SK-N-DZ (cell line): ENCODE measurements around the gene CLCNKB.
"Not testable (repeated sequence)": the region's sequence is repeated elsewhere in the genome, so short reads cannot be mapped to it uniquely, and the experiment has no call there.

ENCODE experiments used
- DNase-seq: peaks from one replicate; pipeline ENCODE4 v3.0.0-alpha.2; 2015; ENCODE audit warnings: low spot score

The CLCNKB gene

DNA sequence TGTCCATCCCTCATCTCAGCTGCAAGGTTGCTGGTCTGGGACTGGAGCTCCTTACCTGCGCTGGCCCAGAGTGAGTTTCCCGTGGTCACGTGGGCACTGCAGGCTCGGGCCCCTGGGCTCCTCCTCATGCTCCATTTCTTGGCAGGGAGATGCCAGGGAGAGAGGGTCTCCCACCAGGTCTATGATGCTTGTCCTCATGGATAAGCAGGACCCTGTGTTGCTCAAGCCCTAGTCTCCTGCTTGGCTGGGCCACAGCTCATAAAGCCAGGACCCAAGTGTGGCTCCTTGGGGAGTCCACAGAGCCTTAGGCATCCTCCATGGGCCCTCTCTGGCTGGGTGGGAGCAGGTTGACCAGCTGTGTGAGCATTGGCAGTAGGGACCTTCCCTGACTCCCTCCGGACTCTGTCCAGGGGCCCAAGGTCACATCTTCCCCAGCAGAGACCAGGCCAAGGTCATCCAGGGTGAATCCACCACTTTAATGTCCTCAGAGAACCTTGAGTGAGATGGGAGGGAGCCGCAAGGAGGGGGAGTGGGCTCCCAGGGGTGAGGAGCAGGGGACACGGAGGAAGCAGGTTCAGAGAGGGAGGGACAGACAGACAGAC is 13.8 kb downstream of the CLCNKB start:
- DNase-seq: not testable (repeated sequence)

GRCh38 chr1:16058394-16059120 is 15.0 kb downstream of the CLCNKB start:
- DNase-seq: not testable (repeated sequence)

DNA sequence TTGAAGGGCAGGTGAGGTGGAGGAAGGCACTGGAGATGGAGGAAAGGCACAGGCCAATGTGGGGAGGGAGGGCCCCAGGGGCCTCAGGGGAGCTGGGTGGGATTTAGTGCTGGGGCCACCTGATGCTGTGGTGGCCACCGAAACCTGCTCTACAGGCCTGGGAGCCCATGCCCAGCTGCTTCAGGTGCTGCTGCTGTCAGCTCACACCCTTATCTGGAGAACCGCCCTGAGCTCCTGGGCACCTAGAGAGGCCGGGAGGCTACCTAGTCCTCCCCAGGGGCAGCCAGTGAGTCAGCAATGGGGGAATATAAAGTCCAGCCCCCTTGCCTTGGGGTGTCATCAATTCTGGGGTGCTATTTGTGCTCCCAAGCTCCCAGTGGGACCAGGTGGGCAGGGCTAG is 17.7 kb downstream of the CLCNKB start:
- DNase-seq: no peak

- not testable (repeated sequence) for DNase-seq
Measured at GRCh38 chr1:16061989-16062686, 18.6 kb downstream of the CLCNKB start.

- DNase-seq: not testable (repeated sequence)
Measured at GRCh38 chr1:16062687-16063075, 19.1 kb downstream of the CLCNKB start.

DNA sequence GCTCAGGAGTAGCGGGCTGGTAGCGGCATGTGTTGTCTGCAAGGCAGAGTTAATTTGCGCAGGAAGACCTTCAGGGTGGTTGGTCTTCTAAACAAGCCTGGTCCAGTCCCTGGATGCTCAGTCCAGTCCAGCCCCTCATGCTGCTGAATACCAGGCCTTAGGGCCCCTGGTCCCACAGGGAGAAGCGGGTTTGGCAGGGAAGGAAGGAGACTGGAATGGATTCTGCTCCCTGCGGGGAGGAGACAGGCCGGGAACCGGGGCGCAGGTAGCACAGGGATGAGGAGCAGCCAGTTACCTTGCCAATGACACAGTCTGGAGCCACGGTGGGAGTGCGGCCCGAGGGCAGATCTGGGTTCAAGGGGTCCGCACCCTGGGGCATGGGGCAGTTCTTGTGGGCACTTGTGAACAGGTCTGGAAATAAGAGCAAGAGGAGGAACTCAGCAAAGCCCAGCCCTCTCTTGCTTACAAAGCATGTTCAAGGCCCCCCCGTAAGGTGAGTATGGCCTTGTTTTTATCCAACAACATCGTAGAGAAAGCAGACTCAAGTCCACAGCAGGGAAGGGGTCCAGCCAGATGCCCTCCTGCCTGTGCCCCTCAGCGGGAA is 19.7 kb downstream of the CLCNKB start:
- no peak for DNase-seq

- no peak for DNase-seq
Measured at GRCh38 chr1:16063921-16064320, 20.3 kb downstream of the CLCNKB start.

- DNase-seq: no peak
Measured at GRCh38 chr1:16064536-16065268, 21.1 kb downstream of the CLCNKB start.

- no peak for DNase-seq
Measured at GRCh38 chr1:16065269-16065576, 21.6 kb downstream of the CLCNKB start.

DNA sequence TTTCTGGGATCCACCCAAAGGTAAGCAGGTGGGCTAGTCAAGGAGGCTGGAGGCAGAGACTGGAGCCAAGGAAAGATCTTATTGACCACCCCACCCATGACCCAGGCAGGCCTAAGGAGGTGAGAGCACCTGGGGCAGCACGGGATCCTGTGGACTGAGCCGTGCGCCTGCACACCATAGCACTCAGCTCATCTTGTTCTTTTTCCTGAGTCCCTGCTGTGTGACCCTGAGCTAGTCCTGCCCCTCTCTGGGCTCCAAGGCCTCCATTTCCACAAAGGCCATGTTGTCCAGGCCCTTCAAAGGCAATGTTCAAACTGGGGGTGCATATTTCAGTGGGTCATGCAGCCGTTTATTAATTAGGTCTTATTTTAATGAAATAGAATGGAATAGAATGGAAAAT is 22.7 kb downstream of the CLCNKB start:
- no peak for DNase-seq

GRCh38 chr1:16067127-16067768 is 23.7 kb downstream of the CLCNKB start:
- no peak for DNase-seq

DNA sequence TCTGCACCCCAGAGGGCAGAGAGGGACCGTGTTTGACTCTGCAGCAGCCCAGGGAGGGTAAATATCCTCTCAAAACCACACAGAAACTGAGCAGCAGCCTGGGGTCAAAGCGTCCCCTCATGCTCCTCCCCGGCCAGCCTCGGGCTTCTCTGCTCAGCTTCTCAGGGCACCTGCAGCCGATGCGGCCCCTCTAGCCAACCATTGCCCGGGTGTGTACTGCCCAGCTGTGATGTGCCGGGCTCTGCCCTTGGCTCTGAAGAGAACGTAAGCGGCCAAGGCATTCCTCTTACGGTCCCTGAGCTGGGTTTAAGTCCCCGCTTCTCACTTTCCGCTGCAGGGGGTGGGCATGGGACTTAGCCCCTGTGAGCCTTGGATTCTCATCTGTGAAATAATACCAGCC is 24.4 kb downstream of the CLCNKB start:
- DNase-seq: no peak

DNA sequence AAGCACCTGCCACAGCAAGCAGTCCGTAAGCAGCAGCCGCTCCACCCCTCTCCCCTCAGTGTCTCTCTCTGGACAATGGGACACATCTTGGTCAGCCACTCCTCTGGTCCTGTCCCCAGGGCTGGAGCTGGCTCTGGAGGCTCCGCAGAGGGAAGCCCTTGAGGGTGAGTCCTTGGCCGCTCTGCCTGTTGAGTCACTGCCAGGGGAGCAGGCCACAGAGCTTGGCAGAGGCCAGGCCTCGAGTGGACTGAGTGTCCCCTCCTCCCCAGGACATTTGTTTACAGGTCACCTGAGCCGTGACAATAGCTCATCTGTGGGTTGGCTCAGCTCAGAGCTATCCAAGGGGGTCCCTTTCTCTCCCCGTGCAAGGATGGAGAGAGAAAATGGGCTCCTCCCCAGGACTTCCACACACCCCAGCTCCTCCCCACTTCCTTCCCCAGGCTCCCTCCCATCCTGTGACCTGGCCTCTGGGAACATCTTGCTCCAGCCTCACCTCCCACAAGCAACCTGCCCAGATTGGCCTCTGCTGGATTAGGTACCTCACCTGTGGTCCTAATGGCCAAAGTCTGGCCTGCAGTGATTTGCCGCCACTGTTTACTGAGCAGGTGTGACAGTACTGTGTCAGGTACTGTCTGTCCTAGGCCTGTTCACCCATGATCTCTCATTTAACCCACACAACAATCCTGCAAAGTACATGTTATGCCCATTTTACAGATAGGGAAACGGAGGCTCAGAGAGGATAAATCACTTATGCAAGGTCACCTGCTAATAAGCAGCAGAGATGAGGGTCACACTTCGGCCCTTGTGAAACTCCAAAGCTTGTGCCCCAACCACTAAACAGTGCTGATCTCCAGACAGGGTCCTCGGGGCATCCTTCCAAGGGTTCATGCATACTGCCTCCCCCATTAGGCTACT is 25.0 kb downstream of the CLCNKB start:
- no peak for DNase-seq

DNA sequence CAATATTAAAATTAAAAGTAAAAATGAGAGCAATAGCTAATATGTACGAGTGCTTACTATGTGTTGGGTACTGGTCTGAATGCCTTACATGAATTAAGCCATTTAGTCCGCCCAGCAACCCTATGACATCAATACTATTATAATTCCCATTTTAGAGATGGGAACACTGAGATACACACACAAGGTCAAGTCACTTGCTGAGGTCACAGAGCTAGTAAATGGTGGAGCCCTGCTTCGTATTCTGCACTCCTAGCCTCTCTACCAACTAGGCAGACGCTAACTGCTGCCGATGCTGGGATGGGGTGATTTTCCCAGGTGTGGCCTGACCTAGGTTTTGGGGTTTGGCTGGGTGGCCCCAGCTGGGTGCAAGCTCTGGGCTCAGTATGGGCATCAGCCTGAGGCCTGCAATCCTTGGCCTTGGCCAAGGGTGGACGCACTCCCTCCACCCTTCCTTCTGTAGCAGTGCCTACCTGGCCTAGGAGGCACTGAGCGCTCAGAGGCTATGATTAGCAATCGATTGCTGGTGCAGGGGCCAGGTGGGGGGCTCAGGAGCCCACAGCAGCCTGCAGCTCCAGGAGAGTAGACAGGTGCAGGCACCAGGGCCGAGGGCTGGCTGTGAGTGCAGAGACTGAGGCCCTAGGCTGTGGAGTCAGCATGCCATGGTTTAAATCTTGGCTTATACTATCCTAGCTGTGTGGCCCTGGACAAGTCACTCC is 27.2 kb downstream of the CLCNKB start:
- no peak for DNase-seq

DNA sequence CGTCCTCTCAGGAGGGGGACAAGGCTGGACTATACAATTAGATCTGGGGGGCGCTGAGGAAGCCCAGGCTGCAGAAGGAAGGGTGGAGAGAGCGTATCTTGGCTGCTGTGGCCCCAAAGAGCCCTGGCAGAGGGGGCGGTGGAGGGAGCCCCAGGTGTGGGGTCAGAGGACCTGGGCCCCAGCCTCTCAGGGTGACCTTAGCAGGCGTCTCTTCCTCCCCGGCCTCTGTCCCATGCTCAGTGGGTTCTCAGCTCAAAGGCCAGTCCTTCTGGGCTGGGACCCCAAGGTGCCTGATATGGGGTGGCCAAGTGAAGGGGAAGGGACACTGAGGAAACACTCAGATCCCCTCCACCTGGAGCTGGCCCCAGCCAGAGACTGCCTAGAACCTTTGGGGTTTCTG is 28.0 kb downstream of the CLCNKB start:
- no peak for DNase-seq

- DNase-seq: no peak
Measured at GRCh38 chr1:16072095-16072494, 28.5 kb downstream of the CLCNKB start.

- no peak for DNase-seq
Measured at GRCh38 chr1:16072616-16073484, 29.3 kb downstream of the CLCNKB start.

DNA sequence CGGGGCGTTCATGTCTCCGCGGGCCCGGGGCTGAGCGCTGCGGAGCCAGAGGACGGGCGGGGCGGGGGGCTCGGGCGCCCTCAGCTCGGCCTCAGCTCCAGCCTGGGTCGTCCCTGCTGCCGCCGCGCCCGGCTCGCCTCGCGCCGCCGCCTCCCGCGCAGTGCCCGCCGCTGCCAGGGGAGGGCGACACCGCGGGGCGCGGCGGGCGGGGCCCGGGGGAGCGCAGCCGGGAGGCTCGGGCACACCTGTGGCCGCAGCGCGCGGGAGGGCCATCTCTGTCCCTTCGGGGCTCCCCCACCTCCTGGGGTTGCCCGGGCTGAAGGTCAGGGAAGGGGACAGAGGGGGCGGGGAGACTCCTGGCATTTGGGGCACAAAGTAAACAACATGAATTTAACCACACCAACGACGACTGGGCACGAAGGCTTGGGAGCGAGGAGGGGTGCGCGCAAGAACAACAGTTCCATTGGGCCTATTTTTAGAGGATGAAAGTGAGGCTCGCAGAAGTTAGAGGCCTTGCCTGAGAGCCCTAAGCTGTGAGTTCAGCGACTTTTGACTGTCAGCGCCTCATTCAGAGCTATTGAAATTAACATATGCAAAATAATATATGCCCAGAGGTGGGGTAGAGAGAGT is 30.0 kb downstream of the CLCNKB start, which contains the start of gene FAM131C:
Gene FAM131C (minus strand): TSS at position 162 of the 630 bp plus-strand sequence. CDS start 209 bp downstream, outside the sequence.
- no peak for DNase-seq
